GM18909 (cell line): Measurements from ENCODE around the gene AEBP2.

Source experiments
- ATAC-seq: cut with Tn5 transposase; IDR thresholded peaks from one replicate; pipeline ENCODE4 v1.9.1; 2021; ENCODE audit warnings: mild to moderate bottlenecking; ENCODE audit not compliant: unreplicated experiment, poor library complexity

Gene AEBP2

DNA sequence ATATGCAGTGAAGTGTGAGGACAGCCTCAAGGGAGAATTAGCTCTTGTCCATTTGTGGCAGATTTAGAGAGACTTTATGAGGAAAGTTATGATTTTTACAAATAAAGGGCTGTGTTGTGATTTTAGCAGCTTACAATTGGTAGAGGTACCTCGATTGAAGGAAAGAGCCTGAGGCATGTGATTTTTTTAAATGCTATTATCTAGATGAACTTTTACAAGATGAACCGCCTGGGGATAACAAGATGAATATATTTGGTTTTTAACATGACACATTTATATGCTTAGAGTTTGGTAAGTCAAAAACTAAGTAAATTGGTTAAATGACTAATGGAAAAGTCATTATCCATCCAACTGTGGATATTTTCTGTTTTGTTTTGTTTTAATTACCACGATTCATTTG lies 52.6 kb downstream of the AEBP2 start:
- no peak for ATAC-seq

DNA sequence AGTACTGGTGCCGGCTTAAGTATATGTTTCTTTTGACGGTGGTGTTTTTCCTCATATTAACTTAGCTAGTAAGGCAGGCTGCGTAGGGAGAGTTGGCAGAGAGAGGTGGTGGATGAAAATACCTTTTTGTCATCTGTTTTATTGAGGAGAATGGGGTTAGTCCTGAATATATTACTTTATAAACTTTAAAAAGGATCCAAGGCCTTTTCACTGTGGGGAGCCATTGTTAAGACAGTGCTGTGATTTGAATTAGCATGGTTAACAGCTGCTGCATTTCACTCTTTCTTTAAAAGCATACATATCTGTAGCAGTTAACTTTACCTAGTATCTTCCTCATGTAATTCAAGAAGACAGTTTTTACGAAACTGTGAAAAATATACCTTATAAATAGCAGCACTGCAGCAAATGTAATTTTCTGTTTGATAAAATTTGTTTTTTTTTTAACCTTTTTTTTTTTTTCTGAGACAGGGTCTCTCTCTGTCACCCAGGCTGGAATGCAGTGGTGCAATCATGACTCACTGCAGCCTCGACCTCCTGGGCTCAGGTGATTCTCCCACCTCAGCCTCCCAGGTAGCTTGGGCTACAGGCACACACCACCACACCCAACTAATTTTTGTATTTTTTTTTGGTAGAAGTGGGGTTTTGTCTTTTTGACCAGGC lies 57.1 kb downstream of the AEBP2 start:
- no peak for ATAC-seq

DNA sequence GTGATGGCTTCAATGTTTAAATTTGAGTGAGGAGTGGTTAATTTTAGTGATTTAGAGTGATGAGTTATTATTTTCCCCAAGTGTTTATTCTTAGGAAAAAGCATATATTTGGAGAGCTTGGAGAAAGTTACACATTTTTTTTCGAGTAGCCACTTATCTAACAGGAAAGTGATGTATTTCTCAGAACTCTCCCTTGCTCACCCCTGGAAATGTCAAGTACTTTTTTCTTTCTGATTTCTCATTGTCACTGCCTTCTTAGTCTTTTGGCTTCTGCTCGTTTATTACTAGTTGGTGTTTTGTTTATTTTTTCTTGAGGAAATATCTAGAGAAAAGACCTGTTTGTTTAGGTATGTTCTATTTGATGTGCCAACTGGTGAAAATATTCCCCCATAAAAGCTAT lies 58.8 kb downstream of the AEBP2 start:
- no peak for ATAC-seq

DNA sequence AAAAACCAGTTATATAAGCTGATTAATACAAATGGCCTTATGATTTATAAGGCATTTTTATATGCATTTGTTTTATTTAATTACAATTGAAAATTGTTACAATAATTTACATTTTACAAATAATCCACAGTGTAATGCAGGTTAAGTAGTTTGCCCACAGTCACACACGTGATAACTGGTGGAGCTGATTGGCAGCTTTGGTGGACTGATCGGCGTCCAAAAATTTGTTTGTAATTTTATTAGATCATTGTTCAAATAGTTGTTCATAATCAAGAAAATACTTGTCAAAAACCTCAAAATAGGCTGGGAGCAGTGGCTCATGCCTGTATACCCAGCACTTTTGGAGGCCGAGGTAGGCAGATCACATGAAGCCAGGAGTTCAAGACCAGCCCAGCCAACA lies 59.7 kb downstream of the AEBP2 start:
- ATAC-seq, result no peak

DNA sequence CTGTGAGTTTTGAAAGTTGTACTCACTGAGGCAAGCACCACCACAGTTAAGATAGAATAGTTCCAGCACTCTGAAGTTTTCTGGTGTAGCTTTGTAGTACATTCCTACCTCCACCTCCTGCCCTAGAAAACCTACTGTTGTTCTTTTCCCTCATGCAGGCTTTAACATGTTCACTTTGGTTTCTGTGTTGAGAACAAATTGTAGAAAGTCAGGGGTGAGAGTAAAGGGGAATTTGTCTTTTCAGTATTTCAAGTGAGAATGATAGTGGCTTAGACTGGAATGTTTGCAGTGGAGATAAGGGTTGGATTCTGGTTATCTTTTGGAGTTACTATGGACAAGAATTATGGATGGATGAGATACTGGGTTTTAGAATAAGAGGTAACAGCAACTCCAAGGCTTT lies 67.2 kb downstream of the AEBP2 start:
- ATAC-seq, result no peak

DNA sequence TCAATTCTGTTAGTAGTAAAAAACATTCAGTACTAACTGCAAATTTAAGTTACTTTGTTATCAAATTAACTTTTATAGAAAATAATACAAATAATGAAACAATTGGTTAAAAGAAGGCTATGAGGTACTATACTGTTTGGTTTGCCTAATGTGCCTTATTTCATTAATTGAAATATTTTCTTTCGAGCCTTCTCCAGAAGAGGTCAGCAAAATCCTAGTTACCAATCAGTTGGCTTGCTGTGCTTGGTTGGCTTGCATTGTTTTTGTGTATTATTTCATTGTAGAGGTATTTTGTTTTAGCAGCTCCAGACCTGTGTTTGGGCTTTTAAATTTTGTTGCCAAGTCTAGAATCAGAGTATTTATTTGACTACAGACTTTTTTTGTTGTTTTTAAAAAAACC lies 68.5 kb downstream of the AEBP2 start:
- ATAC-seq, result no peak

DNA sequence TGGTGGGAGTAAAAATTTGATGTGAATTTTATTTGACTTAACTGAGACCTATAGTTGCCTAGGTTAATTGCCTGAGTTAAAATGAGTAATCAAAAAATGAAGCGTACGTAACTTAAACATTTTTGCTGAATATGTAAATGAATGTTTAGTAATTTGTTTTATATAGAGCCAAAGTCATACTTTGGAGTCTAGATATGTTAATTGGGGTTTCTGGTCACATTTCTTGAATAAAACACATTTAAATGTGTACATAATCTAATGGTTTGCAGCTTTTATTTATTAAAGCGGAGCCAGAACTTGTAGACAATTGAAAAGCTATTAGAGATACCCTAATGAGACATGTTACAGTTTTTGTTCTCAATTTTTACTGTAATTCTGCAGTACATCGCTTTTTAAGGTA lies 71.2 kb downstream of the AEBP2 start:
- ATAC-seq, result no peak

DNA sequence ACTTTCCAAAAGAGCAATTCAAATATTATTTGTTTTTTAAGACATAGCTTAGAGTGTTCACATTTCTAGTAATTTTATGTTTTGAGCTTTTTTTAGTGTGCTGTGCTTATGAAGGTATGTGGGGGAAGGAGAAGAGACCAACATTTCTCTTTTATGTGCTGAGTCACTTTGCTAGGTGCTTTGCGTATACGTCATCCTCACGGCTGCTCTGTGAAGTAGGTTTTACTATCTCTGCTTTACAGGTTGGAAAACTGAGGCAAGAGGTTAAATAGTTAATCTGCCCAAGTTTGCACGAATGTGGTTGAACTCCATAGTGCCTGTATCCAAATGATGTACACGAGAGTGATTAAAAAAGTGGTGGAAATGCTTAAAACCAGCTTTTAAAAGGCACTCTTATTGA lies 75.9 kb downstream of the AEBP2 start:
- no peak for ATAC-seq

DNA sequence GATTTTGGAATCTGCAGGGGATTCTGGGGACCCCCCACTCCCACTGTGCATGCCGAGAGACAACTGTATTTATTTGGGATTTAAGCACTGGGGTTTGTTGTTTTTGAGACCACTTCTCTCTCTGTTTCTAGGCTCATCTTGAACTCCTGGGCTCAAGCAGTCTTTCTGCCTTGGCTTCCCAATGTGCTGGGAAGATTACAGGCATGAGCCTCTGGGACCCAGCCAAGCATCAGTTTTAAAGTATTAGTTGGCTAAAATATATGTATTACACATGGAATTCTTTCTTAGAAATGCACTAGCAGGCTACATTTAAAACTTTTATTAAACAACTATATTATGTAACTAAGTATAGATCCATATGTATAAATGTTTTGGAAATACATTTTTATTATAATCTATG lies 78.3 kb downstream of the AEBP2 start:
- no peak for ATAC-seq

DNA sequence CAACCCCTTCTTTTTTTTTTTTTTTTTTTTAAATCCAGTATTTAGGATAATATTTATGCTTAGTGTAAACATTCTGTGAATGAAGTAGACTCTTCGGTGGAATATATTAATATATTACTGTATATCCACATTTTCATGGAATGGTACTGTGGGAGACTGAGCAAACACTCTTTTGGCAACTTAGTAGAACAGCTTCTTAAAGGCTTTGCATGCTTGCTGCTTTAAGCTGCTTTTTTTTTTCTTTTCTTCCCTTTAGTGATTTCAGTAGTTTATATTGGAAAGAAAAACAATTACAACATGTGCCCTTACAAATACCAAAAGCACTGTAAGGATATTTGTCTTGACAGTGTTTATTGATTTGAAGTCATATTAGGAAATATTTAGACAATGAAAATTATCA lies 78.9 kb downstream of the AEBP2 start:
- no peak for ATAC-seq

DNA sequence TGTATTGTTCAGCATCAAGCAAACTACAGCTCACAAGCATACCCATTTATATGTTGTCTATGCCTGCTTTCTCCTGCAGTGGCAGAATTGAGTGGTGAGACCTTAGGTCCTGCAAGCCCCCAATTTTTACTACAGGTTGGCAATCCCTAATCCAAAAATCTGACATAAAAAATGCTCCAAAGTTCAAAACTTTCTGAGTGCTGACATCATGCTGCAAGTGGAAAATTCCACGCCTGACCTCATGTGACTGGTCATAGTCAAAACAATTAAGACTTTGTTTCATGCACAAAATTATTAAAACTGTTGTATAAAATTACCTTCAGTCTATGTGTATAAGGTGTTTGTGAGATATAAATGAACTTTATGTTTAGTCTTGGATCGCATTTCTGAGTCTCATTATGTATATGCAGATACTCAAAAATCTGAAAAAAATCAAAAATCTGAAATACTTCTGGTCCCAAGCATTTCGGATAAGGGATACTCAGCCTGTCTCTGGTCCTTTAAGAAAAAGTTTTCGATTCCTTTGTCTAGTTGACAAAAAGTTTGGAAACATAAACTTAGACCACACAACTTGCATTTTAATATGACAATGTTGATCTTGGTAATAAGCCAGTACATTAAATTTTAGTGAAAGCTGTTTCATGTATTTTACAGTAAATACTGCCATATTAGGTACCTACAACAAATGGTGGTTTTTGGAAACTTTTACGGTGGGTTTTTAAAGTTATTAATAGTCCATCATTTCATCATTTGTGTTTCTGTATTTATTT lies 81.5 kb downstream of the AEBP2 start:
- no peak for ATAC-seq

DNA sequence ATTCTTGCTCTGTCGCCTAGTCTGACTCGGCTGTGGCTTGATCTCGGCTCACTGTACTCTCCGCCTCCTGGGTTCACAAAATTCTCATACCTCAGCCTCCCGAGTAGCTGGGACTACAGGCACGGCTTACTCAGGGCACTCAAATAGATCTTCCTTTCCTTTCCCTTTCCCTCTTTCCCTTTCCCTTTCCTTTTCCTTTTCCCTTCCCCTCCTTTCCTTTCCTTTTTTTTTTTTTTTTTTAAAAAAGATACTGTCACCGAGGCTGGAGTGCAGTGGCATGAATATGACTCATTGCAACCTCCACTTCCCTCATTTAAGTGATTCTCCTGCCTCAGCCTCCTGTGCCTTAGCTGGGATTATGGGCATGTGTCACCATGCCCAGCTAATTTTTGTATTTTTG lies 86.0 kb downstream of the AEBP2 start:
- ATAC-seq, result no peak

DNA sequence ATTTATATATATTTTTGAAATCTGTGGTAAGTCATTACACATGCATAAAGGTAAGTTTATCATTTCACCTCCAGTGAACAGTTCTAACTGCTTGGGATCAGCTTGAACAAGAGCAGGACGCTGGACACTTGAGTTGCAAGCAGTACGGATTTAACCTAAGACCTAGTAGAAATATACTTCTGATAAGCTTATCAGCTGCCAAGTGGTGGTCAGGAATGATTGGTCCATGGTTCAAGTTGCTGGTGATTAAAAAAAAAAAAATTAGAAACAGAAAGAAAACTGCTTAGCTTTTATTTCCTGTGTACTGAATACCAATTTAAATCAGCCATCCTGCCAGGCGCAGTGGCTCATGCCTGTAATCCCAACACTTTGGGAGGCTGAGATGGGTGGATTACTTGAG lies 88.6 kb downstream of the AEBP2 start:
- ATAC-seq, result no peak

DNA sequence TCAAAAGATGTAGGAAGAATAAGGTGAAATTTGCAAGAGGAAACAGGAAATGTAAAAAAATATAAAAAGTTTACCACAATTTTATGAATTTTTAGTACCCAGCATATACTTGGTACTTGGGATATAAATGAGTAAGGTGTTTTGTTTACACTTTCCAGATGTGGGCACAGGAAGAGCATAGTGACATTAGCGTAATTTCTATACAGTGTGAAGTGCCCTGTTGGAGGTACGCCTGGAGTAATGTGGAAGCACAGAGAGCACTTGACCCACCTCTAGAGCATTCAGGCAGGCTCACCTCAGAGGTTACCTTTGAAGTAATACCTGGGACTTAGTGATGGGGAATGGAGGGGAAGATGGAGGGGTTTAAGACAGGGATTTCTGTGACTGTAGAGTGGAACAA lies 89.5 kb downstream of the AEBP2 start:
- ATAC-seq, result no peak

DNA sequence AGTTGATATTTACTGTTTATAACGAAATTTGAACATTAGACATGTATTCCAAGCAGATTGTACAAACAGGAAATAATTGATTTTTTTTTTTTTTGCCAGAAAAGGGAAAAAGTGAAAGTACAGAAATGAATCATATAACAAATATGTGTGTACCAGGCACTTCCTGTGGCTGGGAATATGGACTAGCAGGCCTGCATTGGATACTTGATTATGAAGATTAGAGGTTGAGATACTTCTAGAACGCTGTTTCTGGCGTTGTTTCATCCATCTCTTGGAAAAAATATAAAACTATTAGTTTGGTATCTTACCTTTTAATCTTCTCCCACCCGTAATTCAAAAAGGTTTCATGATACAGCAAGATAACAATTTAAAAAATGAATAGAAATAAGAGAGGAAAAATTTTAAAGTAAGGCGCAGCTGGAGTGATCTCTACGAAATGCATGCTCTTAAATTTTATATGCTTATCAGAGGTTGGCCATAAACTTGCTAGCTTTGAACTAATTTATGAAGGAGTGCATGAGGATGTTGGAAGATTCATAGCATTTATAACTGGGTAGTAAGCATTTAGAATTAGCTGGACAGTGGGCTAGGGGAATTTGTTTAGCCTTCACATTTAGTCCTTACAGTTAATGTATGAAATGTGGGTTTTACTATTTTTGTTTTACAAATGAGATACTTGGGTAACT lies 90.8 kb downstream of the AEBP2 start:
- ATAC-seq, result no peak

DNA sequence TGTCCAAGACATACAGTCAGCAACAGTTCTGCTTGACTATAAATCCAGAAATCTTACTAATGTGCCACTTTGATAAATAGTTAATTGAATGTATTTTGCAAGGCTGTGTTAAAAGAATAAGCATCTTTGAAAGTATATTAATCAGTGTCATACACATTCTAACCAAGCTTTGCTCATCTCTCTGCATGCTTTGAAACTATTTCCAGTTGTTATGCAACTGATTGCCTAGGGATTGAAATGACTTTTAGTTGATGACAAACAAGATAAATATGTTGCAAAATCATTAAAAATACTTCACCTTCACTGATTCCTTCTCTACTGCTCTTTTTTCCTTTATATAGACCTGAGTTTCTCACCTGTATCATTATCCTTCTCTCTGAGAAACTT lies 91.3 kb downstream of the AEBP2 start:
- no peak for ATAC-seq

DNA sequence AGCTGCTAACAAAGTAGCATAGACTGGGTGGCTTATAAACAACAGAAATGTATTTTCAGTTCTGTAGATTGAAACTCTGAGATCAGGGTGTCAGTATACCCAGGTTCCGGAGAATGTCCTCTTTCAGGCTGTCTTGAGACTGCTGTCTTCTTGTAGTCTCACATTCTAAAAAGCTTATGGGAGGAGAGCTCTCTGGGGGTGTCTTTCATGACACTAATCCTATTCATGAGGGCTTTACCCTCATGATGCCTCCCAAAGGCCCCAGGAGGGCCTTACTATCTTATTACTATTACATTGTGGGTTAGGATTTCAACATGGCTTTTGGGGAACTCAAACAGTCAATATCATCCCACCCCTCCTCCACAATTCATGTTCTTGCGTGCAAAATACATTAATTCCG lies 94.3 kb downstream of the AEBP2 start:
- ATAC-seq, result no peak

DNA sequence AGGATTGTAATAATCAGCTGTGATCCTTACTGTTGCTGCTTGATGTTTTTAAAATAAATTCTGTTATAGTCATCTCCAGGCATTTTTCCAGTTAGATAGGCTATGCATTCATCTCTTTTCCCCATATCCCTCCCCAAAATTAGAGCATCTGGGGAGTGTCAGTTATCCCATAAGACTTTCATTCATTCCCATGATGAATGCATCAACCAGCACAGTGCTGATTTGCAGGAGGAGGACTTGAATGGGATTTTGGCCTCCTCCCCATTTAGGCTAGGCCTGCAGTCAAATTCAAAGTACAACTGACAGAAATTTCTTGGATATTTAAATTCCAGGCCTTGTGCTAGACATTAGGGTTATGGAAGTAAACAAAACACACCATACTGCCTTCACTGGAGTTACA lies 99.8 kb downstream of the AEBP2 start:
- ATAC-seq, result no peak

DNA sequence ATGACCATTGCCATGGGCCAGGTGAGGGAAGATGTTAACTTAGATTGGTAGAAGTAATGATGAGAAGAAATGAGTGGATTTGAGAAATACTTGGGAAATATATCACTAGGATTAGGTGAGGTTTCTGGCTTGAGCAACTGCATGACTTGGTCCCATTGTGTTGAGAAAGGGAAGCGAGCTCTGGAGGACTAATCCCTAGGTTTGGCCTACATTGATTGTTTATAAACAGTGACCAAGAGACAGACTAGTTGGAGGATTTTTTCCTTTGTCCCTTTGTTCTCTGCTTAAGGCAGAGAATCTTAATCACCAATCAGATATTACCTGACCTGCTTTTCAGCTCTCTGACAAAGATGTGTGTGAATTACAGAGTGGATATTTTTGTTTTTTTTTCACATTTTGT lies 100.5 kb downstream of the AEBP2 start:
- no peak for ATAC-seq

DNA sequence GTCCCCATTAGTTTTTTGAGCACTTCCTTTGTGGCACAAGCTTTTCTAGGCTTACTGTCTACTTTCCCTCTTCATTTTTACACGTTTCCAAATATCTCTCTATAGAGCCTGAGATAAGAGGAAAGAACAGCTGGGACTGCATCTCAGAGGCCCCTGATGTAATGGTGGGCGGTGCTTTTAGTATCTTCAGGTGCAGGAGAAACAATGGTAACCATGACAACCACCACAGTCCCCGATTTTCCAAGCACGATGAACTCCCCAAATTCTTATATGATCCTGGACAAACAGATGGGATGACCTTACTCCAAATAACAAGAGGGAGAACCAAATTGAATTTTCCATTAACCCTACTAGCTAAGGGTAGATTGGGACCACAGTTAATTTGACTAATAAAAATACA lies 103.3 kb downstream of the AEBP2 start:
- no peak for ATAC-seq

DNA sequence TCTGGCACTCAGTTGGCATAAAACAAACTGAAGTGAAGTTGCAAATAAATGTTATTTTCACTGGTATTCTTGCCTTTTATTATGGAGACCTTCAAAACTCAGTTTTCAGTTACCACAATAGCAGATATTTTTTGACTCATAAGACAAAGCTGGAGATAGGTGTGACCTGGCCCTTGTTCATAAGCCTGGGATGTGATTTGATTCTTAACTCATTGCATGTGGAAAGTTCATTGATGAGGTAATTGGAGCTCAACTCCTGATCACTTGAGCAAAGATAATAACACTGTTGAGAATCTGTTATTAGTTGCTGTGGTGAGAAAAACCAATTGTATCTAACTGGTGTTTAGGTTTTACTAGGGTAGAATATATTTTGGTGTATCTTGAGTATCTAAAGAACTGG lies 105.1 kb downstream of the AEBP2 start:
- ATAC-seq, result no peak

DNA sequence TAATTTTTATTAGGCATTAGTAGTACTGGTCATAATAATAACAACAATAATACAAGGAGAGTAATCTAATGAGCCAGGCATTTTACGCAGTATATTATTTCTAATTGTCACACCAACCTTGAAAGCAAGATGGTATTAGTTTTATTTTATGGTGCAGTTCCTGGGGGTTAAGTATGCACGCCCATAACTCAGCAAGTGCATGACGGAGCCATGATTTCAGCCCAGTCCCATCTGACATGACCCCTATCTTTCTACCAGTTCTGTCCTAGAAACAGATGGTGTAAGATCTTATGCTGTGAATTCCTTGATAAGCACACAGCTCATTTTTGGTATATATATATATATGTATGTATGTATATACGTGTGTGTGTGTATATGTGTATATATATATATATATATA lies 106.0 kb downstream of the AEBP2 start:
- ATAC-seq, result no peak
